T-helper 22 cell (primary cell): Measurements from ENCODE around the gene EFEMP2.
A peak's percentile ranks its signal among the peaks of the same experiment; 100 is the strongest.

Experiments
- DNase-seq: peaks from one replicate; pipeline ENCODE4 v3.0.0-alpha.2; 2020; ENCODE audit warnings: low read depth

EFEMP2 gene

DNA sequence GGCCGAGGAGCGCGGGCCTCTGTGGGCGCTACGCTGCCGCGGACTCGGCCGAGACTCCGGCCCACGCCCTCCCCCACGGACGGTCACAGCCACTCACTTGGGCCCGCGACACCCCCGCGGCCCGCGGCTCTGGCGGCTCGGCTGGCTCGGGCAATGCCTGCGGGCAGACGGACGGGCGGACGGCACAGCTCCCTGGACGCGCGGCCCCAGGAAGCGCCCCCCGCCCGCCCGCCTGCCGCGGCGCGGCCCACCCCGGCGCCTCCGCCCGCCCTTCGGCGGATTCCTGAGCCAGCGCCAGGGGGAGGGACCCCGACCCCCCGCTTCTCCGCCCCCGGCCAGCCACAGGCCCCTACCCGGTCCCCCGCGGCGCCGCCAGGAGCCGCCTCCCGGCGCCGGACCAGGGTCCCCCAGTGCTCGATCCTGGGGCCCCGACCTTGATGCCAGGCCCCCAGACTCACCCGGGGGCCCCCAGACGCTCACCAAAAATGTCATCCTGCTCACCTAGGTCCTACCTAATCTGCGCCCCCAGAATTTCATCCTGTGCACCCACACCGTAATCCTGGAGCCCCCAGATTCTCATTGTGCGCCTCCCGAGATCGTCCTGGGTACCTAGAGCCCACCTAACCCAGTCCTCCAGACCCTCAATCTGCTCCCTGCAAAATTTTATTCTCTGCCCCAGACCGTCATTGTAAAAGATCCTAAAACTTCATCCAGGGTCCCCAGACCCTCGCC, at the start of gene EFEMP2:
Gene EFEMP2 (minus strand): TSS at position 215 of the 732 bp plus-strand sequence. CDS start 446 bp downstream, outside the sequence.
- no peak for DNase-seq

DNA sequence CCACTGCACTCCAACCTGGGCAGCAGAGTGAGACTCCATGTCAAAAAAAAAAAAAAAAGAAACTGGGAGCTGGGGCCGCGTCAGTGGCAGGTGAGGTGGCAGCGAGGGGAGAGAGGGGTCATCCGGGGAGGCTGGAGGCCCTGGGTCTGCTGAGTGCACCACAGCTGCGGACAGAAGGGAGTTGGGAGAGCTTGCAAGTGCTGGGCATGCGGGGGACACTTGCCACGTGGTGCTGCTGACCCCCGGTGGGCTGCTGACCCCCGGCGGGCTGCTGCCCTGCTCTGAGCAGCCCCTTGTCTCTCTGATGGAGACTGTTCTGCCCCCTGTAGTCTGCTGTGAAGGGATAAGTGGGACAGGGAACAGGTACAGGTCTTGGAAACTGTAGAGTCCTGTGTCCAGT, 49.3 kb upstream of the EFEMP2 start:
- no peak for DNase-seq

DNA sequence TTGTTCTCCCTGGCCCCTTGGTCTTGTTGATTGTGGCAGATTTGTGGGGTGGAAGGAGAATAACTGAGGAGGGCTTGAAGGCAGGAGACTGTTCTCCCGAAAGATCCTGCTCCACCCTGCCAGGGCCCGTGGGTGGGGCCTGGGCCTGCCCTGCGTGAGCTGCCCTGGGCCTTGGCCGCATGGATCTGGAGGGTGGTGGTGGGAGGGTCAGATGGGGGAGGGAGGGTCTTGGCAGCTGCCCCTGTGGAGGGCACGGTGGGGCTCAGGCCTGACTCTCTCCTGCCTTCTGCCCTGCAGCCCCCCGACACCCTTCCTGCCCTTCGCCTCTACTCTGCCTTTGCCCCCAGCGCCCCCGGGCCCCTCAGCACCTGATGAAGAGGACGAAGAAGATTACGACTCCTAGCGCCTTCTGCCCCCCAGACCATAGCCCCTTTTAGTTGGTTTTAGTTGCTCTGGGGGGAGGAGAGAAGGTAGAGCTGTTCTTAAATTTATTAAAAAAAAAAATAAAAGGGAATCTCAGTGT, 48.5 kb upstream of the EFEMP2 start:
- DNase-seq = no peak

DNA sequence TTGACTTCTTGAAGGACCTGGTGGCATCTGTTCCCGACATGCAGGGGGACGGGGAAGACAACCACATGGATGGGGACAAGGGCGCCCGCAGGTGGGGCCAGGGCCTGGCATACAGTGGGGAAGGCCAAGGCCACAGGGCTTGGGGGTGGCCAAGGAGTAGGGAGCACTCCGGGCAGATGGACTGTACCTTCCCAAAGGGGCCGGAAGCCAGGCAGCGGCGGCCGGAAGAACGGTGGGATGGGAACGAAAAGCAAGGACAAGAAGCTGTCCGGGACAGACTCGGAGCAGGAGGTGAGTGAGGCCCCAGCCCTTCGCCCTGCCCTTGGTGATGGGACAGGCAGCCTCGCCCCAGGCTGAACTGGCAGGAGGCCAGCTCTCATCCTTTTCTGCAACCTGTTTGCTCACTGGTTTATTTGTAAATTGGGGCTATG, 47.8 kb upstream of the EFEMP2 start:
- no peak for DNase-seq

DNA sequence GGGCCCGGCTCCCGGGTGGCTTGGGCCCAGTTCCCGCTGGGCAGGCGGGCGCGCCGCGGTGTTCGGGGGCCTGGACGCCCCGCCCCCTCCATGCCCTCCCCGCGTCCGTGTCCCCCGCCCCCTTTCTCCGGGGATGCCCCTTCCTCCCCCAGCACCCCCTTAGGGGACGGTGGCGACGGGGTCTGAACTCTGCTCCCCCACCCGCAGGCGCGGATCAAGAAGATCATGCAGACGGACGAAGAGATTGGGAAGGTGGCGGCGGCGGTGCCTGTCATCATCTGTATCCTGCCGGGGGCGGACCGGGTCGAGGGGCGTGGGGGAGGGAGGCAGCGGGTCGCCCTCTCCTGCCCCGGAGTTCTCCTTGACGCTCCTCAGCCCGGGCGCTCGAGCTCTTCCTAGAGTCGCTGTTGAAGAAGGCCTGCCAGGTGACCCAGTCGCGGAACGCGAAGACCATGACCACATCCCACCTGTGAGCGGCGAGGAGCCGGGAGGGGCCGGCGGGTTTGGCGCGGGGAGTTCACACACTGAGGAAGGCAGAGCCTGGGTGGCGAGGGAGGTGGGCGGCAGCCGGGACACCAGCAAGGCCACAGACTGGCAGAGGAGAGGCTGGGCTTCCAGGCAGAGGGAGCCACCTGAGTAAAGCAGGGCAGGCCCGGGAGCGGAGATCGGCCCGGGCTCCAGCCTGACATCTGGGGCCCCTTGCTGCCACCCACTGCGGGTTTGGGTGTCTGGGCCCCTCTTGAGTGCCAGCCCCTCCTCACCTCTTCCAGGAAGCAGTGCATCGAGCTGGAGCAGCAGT, 47.2 kb upstream of the EFEMP2 start:
- peak; percentile 64 for DNase-seq

DNA sequence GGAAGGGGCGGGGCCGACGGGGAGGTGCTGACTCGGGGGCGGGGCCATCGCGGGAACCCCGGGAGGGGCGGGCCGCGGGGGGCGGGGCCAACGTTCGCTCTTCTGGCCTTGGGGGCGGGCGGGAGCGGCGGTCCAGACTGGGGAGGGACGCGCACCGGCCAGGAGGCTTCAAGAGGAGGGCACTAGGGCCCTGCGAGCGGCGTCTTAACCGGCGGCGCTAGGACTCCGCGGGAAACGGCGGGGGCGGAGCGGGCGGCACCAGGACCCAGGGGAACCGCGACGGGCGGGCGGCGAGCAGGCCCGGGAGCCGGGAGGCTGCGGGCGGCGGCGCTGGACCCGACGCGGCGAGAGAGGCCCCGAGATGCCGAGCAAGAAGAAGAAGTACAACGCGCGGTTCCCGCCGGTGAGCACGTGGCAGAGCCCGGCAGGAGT, 46.6 kb upstream of the EFEMP2 start, which contains the start of gene DRAP1:
Gene DRAP1 (plus strand): TSS at position 286 of the 432 bp plus-strand sequence. CDS start 76 bp downstream, at position 362.
- DNase-seq = peak; percentile 99

DNA sequence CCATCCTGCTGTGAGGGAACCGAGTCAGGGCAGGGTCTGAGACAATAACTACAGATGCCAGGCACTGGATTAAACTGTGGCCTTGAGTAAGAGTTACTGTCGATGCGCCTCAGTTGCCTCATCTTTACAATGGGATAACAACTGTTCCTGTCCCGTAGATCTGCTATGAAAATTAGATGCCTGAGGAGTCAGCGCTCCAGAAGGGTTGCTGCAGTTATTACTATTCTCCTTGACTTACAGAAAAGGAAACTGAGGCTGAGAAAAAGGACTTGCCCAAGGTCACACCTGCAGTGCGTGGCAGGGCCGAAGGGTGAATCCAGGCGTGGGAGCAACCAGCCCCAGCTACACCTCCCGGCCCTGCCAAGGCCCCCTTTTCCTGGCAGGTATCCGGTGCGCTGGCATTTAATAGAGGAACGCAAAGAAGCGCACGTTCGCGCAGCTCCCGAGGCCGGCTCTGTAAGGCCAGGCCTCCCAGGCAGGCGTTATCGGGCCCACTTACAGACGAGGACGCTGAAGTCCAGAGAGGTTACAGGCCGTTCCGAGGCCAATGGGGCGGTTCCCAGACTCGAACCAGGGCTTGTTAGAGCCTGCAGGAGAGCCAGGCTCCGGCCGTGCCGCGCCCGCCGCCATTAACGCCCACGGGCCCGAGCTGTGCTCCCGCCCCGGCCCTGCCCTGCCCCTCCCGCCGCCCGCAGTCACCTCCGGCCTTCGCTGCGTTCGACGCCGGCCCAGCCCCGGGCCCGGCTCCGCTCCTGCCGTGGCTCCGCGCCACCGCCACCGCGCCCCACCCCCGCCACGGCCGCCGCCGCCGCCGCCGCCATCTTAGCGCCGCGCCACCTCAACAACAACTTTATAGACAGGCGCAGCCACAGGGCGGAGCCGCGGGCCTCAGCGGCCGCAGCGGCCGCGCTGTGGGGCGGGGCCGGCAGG, 45.9 kb upstream of the EFEMP2 start, which contains the start of gene C11orf68:
Gene C11orf68 (minus strand): TSS at position 852 of the 930 bp plus-strand sequence. CDS start 31 bp downstream, at position 821.
- DNase-seq = no peak

DNA sequence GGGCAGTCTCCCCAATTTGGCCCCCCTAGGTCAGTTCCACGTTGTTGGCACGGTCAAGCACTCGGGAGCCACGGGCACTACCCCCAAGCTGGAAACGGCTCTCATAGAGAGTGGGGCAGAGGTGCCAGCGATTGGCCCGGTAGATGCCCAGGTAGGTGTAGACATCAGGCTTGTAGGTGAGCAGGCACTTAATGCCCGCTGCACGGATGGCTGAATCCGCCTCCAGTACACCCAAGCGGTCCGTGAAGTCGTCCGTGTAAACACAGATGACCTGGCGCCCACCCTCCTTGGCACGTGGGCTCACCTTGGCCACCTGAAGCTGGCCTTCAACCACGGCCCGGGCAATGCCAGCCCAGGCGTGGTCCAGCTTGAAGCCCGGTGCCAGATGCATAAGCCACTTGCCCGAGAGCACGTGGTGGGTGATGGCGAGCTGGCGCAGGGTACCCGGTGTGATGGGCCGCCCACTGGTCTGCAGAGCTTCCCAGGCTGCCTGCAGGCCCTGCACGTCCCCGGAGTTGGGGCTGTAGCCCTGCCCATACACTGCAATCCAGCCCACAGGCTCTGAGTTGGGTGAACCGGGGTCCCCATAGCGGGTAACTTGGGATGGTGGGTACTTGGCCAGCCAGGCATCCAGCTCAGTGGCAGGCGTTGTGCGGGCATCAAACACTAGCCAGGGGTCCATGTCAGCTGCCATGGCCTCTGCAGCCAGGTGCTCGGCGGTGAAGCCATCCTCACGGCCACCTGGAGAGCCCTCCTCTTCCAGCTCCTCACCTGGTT, 45.0 kb upstream of the EFEMP2 start:
- no peak for DNase-seq

DNA sequence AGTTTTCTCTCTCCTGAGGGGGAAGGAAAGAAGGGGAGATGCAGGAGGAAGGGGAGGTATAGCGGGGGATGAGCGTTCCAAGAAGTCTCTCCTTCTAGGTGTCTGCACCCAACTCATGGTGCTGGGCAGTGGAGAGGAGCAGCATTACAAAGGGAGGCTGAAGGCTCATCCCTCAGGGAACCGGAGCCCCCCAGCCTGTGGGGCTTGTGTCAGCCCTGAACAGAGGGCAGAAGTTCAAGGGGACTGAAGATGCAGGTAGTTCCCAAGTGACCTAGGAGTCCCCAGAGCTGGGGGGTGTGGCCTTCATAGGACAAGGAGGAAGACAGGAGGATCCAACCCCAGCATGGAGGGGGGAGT, 44.5 kb upstream of the EFEMP2 start:
- DNase-seq = no peak

DNA sequence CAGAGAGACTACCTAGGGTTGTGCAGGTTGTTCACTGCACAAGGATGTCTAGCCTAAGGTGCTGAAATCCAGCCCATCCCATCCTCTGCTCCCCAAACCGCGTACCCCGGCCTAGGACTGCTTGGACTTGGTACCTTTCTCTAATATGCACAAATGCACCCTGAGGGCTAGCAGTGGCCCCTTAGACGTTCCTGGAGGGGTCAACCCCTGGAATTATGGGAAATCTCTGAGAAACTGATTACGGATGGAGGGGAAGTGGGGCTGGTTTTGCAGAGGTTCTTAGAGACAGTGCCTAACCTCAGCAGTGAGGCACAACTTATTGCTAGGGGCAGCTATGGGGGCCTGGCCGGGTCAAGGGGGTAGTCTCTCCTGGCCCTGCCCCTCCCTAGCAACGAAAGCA, 43.8 kb upstream of the EFEMP2 start:
- no peak for DNase-seq

DNA sequence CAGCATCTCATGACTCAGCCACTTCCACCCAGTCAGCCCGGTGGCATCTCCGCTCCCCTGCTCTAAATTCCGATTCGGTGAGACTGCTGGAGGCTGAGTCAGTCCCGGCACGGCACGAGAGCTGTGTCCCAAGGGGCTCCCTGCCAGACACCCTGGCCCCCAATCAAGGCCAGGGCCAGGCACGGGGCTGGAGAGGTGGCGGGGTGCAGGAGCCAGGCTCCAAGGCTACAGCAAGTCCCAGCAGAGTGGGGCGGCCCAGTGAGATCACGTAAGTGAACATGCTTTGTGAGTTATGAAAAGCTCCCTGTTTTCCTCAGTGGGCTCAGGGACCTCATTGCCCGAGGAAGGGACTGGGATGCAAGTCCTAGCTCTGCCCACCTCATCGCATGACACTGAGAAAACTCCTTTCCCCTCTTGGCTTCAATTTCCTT, 43.2 kb upstream of the EFEMP2 start:
- no peak for DNase-seq

DNA sequence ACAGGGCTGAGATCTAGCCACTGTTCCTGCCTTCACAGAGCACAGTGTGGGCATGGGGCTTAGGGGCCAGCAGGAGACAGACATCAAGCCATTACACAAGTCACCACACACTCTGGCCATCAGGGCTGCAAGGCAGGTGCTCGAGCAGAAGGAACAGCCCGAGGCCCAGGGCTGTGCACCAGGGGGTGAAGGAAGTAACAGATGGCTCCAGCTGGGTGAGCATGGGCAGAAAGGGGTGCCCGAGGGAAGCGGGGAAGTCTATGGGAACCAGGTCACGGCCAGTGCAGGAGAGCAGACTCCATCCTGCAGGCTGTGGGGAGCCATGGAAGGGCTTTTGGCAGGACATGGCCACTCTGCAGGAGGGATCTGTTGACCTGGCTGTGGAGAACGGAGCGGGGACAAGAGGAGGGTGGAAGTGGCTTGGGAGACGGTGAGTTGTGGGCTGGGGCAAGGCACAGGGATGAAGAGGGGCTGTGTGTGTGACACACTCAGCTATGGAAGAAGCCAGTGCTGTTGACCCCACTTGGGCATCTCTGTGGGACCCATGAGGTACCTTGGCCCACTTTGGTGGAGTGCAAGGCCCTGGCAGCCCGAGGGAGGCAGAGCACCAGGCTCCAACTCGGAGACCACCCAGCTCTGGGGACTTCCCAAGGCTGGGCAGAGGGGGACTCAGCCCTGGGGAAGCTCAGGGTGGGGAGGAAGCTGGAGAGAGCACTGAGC, 42.7 kb upstream of the EFEMP2 start:
- no peak for DNase-seq

DNA sequence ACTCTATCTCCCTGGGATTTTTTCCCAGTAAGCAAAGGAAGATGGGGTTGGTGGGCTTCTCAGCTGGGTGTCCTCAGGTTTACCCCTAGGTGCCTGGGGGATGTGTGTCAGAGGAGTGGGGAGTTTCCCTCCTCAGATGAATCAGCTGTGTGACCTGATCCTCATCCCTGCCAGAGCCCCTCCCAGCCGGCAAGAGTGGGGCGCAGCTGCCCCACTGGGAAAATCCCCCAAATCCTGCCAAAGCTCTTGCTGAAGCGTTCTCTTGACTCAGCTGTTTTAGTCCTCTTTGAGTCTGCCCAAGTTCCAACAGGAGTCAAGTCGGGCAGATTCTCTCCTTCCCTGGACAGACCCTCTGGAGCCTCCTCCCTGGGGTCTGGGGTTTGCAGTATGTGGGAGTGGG, 40.2 kb upstream of the EFEMP2 start:
- no peak for DNase-seq

DNA sequence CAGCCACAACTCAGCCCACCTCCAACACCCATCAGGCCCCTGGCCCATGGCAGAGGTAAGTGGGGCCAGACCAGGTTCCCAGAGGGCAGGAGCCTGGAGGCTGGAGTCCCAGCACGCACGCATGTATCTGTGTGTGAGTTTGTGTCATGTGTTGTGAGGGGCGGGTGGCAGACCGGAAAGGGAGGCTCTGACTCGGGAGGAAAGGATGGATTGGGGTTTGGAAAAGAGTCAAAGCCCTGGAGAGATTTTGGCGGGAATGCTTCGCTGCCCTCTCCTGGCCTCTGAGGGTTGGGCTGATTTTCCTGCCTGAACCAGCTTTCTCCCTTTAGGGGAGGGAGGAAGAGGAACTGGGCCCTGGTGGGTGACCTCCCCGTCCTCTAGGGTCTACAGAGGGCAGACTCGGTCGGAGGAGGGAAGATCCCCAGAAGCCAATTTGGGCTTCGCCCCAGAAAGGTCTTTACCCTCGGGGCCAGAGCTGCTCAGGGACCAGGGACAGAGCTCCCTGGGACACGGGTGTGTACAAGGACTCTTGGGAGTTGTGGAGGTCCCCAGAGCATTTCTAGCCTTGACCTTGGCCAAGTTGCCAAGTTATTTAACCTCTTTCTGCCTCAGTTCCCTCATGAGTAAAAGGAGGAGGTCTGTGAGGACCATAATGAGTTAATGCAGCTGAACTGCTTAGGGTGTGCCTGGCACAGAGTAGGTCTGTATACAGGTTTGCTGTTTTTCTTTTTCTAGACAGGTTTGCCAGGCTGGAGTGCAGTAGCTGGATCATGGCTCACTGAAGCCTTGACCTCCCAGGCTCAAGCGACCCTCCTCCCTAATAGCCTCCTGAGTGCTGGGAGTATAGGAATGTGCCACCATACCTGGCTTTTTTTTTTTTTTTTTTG, 39.3 kb upstream of the EFEMP2 start:
- no peak for DNase-seq

DNA sequence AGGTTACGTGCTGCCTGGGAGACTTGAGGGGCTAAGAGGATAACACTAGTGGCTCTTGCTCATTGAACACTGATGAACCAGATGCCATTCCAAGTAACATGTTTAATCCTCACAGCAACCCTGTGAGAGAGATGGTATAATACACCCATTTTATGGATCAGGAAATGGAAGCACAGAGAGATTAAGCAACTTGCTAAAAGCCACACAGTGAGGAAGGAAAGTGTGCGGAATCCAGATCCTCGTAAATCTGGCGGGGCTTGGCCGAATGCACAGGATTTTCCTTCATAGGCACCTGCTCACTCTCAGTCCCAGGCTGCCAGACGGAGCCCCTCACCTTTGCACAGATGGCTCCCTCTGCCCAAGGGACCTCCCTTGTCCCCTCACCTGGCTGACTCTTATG, 35.3 kb upstream of the EFEMP2 start:
- no peak for DNase-seq

DNA sequence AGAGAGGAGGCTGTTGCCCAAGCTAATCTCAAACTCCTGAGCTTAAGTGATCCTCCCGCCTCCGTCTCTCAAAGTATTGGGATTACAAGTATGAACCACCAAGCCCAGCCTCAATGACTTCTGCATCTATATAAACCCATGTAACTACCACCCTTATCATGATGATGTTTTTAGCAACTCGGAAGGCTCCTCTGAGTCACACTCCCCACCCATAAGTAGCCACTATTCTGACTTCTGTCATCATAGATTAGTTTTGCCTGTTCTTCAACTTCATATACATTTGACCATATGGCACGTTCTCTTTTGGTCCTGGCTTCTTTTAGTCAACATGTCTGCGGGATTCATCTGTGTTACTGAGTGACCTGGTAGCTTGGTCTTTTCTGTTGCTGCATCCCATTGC, 34.0 kb upstream of the EFEMP2 start:
- DNase-seq = no peak

DNA sequence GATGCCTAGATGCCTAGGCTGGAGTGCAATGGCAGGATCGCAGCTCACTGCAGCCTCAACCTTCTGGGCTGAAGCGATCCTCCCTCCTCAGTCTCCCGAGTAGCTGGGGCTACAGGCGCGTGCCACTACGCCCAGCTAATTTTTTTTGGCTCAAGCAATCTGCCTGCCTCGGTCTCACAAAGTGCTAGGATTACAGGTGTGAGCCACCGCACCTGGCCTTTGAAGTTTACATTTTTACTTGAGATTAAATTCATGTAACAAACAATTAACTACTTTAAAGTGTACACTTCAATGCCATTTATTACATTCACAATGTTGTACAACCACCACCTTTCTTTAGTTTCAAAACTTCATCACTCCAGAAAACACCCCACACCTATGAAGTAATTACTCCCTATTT, 31.1 kb upstream of the EFEMP2 start:
- DNase-seq = no peak

DNA sequence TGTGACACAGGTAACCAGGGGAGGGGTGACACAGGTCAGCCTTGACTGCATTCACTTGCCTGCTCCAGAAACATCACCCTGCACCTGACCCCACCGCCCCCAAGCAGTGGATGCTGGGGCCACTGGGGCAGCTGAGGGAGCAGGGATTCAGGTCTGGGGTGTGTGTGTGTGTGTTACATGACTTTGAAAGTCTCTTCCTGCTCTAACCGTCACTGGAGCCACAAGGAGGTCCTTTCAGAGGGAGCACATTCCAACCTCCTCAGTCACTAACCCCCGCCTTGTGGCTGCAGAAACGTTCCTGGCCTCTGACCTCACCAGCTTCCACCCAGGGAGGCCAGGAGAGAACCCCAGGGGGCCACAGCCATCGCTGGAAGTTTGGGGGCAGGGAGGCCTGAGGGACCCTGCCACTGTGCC, 30.5 kb upstream of the EFEMP2 start:
- DNase-seq = no peak

DNA sequence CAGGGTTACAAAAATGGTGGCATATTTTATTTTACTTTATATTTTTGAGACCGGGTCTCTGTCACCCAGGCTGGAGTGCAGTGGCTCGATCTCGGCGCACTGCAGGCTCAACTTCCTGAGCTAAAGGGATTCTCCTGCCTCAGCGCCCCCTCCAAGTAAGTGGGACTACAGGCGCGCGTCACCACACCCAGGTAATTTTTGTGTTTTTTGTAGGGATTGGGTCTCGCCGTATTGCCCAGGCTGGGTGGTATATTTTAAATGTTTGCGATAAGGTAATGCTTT, 28.2 kb upstream of the EFEMP2 start:
- no peak for DNase-seq
